Islet precursor cell (in vitro differentiated cells): Measurements from ENCODE around the gene MSI2.

Experiments
- DNase-seq: peaks from one replicate; pipeline ENCODE4 v3.0.0-alpha.2; 2018

MSI2 gene

DNA sequence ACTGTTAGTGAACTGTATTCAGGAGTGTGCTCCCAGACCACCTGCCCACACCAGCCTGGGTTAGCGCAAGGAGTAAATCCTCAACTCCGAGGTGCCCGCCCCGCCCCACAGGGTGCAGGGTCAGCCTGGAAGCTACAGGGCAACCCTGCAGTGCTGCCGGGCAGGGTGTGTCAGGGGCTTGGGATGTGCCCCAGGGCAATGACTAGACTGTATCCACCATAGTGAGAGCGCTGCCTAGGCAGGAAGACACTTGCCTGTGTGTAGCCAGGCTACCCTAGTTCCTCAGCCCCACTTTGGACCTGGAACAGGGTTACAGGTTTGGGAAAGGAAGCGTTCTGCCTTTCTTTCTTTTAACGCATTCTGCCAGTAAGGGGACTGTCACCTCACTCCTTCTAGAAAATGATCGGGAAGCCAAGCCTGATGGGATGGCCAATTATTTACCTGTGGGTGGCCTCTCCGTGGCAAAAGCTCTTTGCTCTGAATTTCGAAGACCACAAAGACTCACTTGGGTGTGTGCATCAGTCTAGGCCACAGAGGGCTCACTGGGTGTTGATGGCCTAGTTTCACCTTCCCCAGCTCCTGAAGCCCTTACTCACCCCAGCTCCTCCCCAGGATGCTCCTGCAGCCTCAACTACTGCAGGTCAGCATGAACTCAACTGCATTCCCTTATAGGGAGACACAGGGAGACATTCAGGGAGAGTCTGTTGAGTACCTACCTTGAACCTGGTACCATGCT, 397.9 kb downstream of the MSI2 start:
- no peak for DNase-seq

DNA sequence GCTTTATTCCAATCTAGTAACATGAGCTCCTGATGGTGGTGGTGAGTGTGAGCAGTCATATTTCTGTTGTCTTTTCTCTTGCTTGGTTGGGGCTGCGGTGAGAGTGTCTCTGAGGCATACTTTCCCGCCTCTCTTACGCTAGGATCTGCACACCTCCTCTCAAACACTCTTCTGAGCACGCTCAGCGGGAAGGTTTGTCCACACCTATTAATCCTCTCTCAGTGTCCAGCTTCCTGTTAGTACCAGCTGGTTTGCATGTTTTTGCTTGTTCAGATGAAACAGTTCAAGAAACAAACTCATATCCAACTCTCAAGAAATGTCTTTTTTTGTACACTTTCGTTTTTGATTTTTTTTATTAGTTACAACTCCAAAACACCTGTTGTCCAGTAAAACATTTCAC, 399.2 kb downstream of the MSI2 start:
- DNase-seq = no peak

DNA sequence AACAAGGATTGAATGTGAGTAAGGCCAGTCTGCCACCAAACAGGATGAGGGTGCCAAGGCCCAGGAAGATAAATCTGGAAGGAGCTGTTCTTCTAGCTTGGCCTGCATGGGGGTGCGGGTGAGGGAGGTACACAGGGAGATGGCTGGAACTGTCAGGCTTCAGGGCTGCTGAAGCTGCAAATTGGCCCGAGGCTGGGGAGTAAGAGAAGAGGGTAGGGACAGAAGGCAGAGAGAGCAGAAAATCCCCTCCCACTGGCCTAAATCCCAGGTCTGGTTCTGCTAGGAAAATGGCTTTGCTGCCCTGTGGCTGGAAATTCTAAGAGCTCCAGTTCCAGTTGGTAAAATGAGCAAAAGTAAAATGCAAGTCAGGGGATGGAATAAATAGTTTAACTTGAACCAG, 400.9 kb downstream of the MSI2 start:
- DNase-seq = no peak

DNA sequence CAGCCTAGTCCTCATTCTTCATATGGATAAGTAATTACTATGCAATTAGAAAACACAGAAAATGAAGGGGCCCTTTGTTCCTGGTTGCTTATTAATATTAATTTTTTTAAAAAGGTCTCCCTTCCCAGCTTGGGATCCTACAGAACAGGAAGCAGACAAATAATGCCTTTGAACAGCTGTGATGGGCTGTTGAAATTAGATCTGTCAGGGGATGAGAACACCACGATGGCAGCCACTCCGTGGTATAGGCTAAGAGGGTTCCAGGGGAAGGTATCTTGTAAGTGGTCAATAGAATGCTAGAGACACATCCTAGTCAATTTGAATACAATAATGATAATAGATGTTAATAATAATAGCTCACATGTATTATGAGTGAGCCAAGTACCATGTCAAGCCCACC, 405.7 kb downstream of the MSI2 start:
- no peak for DNase-seq

DNA sequence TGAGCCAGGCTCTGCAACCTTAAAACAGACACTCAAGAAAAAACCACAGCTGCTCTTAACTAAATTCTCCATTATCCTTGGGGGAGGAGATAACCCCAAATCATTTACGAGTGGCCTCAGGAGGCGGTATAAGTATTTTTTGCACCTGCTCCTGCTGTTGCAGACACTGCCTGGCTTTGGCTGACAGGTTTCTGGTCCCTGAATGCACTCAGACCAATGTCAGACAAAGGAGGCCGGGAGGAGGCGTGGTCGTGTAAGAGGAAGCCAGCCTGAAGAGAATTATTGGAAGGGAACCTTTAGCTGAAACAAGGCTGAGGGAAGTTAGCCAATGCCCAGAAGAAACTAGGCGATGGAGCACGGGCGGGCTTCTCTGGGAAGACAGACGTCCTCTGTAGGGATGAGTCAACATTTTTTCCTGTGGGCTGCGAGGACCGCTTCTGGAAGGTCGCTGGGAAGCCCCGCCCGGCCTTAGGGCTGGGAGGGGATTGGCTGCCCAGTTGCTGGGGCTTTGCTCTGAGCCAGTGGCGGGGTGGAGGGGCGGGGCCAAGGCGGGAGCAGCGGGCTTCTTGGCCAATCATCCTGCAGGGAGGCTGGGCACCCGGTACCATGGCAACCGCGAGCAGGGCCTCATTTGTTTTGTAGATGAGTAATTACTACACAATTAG, 406.5 kb downstream of the MSI2 start:
- peak; percentile 100 for DNase-seq

DNA sequence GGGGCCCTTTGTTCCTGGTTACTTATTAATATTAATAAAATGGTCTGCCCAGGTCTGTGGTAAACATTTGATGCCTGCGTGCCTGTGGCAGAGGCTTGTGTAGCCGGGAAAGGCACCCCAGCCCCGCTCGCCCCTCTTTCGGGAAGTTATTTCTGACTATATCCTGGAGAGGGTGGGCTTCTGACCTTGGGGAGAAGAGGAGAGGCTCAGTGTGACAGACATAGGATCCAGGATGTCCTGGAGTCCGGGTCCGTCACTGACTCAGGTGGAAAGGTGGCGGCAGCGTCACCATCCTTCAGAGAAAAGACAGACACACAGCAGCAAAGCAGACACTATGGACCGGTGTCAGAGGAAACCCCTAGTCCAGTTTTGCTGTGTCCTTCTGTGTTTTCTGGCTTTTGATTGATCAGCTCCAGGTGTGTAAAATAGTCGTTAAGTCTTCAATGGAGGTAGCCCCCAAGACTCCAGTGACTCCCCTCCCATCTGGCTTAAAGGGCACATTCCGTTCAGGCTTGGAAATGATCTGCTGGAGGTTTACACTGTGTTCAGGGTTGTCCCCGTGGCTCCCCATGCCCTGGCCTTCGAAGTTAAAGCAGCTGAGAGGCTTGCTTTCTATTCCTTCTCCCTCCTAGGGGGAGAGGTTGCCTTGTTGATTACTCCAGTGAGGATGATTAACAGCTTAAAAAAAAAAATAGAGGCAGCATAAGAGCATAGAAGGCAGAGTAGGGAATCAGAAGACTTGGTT, 407.2 kb downstream of the MSI2 start:
- no peak for DNase-seq

DNA sequence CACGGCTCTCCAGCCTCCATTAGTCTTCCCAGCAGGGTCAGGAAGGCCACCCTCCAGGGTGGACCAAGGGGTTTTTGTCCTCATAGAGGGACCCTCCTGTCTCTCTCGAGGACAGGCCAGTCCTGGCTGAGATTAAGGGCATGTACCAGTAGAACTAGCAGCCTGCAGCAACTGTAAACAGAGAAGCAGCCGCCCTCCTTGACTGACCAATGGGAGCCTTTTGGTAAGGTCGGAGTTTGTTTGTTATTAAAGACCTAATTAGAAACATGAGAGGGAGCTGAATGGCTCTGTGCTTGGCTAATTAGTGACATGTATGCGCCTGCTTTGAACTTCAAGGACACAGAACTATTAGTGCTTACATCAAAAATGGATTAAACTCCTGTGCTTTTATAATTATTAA, 408.8 kb downstream of the MSI2 start:
- DNase-seq = peak; percentile 57

DNA sequence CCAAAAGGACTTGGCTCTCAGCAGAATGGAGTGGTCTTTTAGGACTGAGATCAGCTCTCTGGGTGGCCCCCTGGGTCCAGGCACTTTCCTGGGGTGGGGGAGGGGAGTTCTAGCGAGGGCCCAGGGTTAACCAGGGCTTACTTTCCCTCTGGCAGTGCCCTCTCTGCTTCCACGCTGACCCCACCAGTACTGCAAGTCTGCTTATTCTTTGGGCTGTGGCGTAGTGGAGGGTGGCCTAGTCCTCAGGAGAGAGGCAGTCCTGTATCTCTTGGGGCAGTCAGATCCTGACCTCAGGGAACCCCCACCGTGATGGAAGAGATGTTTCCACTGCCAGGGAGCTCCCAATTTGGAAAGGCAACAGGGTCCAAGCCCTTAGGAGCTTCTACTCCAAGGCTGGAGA, 409.4 kb downstream of the MSI2 start:
- DNase-seq = peak; percentile 53

DNA sequence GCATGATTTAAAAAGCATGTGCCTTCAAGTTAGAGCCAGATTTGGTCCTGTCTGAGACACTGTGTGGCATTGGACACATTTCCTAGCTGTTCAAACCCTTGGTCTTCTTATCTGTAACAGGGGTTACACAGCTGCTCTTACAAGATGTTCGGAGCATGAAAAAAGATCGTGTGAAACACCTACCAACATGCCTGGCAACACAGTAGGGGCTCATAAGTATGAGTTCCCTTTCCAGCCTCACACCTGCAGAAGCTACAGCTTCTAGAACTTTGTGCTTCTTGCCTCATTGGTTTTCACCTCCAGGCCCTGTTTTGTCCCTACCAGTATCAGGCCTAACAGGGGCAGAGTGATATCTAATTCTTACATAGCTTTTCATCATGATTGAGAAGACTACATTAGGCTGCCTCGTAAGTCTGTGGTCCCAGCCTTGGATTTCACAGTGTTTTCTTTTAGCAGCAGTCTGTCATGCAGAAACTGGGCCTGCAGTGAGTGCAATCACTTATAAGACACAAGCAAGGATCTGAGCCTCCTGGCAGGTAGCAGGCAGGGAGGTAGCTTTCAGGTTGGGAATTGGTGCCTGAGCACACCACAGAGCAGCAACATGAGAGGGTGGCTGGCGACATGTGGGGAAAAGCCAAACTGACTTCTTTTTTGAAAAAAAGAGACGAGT, 410.0 kb downstream of the MSI2 start:
- peak; percentile 54 for DNase-seq

DNA sequence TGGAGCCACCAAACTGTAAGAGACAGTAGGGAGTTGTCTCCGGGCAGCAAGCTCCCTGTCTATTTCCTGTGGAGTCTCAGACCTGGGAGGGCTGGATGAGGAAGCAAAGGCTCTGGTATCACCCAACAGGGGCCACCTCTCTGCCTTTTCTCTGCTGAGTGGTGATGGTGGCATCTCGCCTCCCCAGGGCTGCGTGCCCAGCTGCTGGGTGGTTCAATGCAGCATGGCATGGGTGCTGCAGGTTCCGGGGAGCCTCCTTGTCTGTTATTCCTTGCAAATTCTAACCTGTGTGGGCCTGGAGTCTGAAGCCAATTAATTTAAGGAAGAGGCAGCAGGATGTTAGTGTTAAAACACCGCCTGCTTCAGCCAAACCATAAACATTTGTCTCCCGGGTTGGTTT, 410.6 kb downstream of the MSI2 start:
- DNase-seq = no peak

DNA sequence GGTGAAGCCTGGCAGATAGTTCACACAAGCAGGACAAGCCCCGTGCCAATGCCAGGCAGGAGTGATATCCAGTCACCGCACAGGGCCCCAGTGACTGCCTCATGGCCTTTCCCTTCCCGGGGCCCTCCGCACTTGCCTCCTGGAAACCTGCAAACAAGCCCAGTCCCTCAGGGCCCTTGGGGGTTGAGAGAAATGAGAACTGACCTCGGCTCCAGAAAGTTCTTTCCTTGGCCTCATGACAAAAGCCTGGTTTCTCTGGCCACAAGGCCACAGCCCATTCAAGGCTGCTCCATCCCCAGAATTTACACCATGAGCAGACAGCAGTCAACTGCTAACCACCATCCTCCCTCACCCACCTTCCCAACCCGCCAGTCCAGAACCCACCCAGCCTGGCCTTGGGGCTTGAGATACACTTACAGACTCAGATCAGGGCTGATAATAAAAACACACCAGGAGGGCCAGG, 411.2 kb downstream of the MSI2 start:
- DNase-seq = peak; percentile 53

DNA sequence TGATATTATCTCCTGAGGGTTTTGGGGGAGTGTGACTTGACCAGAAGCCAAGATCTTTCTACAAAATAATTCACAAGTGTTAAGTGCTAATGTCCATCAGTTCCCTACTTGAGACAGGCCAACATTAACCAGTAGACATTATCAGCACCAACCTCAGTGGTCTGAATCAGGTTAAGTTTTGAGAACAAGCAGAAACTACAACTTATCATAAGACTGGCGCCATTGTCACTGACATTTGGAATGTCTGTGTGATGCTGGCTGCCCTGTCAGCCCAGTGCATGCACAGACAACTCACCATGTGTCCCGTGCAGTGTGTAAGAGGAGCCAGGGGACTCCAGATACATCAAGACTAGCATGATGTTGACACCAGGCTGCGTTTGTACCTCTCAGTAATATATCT, 412.0 kb downstream of the MSI2 start:
- peak; percentile 29 for DNase-seq

DNA sequence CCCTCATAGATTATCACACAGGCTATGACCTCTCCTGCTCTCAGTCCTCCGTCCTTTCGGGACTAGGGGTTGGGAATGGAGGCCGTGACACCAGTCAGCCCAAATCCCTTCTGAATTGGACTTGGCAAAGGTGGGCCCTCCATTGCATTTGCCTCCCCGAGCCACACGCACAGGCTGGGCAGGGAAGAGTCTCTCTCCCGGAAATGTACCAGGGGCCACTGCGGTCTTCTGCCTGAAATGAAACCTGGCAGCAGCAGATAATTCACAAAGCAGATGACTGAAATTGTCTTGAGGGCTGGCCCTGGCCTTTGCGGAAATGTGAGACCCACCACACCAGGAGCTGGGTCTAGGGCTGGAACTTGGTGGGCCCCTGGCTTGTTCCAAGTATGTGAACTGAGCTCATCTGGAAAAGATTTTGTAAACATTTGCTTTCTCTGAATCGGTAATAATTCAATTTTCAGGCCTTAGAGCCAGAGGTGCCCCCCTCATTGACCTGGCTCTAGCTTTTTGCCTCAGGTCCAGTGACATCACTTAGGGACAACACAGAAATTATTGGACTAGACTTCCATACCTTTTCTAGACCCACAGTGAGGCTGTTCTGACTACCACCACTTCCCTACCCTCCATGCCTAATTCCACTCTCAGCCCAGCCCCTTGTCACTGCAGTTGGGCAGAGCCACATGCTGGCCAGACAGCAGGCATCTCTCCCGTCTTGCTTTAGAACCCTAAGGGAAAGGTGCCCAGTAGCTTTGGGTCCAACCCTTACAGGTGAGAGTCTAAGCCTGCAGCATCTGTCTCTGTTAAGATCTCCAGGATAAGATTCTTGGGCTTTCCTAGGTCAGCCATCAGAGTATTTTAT, 413.6 kb downstream of the MSI2 start:
- DNase-seq = peak; percentile 50

DNA sequence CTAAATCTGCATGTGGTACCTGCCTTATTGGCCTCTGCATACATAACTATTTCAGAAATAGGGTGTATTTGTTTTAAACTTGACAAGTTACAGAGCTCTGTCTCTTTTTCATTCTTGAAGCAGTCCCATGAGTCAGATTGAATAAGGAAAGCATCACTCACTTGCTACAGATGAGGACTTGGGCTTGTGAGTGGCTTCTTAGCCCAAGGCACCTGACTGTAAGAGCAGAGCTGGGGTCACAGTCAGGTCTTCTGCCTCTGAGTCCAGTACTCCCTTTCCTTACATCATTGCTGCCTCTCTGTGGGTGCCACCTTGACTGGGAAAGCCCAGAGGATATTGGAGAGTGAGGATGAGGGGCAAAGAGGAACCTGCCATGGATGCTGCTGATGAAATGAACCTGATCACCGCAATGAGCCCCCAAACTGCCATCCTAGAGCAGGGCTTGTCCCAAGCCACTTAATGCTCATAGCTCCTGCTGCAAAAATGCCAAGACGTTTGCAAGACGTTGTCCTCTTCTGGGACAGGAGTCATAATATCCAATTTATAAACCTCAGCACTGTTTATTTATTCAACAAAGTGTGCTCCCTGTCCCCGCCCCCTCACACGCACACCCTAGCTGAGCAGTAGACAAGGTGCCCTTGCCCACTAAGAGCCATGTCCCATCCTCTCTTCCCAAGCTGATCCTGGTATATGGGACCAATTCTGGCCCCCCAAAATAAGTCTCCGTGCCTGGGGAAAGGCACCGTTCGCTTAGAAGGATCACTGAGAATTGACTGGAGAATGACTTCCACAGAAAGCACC, 414.6 kb downstream of the MSI2 start:
- DNase-seq = peak; percentile 42

DNA sequence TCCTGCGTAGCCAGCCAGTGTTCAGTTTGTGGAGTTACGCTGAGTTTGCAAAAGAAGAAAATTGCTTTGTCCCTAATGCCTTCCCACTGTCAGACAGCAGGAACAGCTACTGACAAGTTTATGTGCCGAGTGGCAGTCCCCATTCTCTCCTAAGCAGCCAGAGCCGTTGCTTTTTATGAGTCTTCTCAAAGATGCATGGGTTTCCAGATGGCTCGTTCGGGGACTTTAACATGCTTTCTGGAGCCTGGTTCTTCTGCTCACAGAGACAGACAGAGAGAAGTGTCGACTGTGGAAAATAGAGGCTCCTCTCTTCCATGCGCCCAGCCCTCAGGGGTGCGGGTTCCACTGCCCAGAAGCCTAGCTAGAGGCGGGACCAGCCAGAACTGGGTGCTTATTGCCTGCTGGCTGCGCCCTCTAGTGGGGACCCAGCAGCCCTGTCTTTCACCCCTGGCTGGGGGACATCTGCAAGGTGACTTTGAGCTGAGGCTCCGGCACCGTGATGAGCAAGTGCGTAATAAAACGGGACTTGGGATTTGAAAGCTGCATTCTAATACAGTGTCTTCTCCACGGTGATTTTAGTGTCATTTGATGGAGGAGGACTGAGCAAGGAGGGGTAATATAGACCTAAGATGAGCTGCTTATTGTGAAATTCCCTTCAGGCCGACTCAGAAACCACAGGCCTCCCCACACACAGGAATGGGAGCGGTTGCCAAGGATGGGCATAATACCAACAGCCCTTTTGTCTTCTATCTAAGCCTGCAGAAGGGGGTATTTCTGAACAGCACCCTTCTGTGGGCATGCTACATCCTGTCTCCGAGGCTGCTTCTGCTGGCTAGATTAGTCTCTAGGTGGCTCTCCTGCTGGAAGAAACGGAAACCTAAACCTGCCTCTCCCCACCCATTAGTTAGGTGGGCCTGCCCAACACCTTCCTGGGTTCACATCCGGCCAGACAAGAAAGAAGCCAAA, 415.6 kb downstream of the MSI2 start:
- DNase-seq = peak; percentile 93

DNA sequence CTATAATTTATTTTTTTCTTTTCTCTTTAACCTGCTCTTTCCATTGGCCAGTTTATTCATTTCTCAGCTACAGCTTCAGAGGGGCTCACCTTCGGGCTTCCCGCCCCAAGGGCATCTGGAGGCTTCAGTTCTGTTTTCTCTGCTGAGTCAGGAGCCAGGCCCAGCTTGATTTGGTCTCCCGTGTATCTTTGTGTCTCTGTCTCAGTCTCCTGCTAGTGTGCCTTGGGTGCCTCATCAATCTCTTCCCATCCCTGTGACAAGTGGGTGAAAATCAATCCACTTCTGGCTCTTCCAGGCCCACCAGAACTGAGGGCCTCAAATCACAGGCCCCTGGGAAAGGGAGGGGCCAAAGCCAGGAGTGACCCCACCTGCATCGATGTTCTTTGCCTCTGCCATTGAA, 416.6 kb downstream of the MSI2 start:
- peak; percentile 67 for DNase-seq

DNA sequence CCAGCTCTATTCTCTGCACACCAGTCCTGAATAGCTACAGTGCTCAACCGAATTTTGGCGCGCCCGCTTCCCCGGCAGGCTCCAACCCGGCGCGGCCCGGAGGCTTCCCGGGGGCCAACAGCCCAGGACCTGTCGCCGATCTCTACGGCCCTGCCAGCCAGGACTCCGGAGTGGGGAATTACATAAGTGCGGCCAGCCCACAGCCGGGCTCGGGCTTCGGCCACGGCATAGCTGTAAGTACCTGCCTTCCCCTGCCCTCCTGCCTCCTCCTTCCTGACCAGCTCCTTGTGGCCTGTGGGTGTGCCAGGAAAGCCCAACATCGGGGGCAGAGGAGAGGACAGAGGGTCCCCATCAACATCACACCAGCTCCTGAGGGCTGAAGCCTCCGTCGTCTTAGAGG, 418.6 kb downstream of the MSI2 start:
- peak; percentile 56 for DNase-seq

DNA sequence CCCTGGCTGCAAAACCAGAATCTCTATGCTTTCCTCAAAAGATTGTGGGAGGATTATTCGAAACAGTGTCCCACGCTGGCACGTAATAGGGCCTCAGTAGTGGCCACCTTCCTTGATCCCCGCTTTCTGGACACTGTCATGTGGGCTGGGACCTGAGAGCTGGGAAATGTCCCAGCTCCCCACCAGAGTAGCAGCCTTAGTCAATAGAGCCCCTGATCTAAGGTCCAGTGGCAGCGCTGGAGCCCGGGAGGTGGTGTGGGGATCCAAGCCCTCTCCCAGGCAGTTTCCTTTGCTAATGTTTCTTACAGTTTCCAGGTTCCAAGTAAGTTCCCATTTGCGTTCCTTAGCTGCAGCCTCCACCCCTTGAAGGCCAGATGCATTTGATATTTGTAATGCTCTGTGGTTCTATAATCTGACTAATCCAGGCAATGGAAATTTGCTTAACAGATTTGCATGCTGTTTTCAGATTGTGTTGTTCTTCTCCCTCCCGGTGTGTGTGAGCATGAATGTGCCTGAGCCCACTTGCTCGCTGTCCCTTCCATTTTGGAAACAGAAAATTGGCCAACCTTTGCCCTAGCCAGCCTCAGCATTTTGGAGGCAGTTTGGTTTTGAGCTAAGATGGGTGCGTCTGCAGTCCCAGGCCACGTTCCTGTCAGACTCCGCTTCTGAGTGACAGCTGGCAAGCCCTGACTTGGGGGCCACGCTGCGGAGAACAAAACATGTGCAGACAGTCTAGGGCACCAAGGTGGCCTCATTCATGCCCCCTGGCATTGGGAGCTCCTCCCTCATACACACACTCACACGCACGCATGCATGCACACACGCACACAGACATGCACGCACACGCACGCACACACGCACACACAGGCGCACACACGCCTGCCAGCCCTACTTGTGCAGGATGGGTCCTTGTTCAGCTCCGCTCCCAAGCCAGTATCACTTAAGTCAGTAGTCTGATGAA, 419.4 kb downstream of the MSI2 start:
- peak; percentile 49 for DNase-seq

DNA sequence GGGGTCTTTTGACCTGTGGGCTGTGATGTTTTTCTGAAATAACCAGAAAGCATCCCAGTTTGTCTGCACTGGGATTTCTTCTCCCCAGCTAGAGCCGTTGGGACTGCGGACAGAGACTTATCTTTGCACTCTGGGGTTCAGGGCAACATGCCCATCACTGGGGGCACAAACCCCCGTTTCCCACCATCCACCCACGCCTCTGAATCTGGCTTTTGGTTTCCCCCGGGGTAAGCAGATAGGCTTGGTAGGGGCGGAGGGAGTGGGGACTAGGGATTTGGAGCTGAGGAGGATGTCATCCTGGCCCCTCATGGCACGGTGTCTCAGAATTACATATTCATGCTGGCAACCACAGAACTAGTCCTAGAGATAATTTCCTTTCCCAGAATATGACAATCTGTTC, 420.2 kb downstream of the MSI2 start:
- peak; percentile 42 for DNase-seq
